ENCODE measurements around the gene DUSP8. TPM values are rescaled to one million over a fixed set of nuclear protein-coding genes. Genes with fewer than 3 reads are reported as not detected.
A peak's percentile ranks its signal among the peaks of the same experiment; 100 is the strongest.
"Not testable (repeated sequence)": the region's sequence is repeated elsewhere in the genome, so short reads cannot be mapped to it uniquely, and the experiment has no call there.

The DUSP8 gene
- total RNA-seq, 1 donor from 2014 or later, result 10.5 TPM

- intact Hi-C loops (cut with DNase I), result loop anchor here (10.0 kb wide), 1 partner anchor 57 kb away; no protein-coding TSS in a partner anchor
- no peak for ATAC-seq
Observed at GRCh38 chr11:1511937-1512496, 60.1 kb downstream of the DUSP8 start.

GRCh38 chr11:1510928-1511327, 61.1 kb downstream of the DUSP8 start:
- intact Hi-C loops (cut with DNase I), result loop anchor here (10.0 kb wide), 1 partner anchor 56 kb away; no protein-coding TSS in a partner anchor
- DNase-seq (ENCODE audit: missing footprints) (no peak), ATAC-seq (no peak)

More at GRCh38 chr11:1511937-1512496, 60.1 kb downstream of the DUSP8 start:
- peak; percentile 17 for DNase-seq (ENCODE audit: missing footprints)

- peak; percentile 11 for DNase-seq (ENCODE audit: missing footprints)
- ATAC-seq, result not testable (repeated sequence)
- intact Hi-C loops (cut with DNase I), result loop anchor here (10.0 kb wide), 1 partner anchor 56 kb away; no protein-coding TSS in a partner anchor
Observed at GRCh38 chr11:1510351-1510750, 61.7 kb downstream of the DUSP8 start.

GRCh38 chr11:1509626-1510255, 62.3 kb downstream of the DUSP8 start:
- no peak for DNase-seq (ENCODE audit: missing footprints)
- intact Hi-C loops (cut with DNase I), result loop anchor here (2.0 to 10.0 kb wide), 3 partner anchors 19 to 232 kb away; no protein-coding TSS in a partner anchor
- ATAC-seq, result no peak

- ATAC-seq (no peak), DNase-seq (ENCODE audit: missing footprints) (peak; percentile 53)
- intact Hi-C loops (cut with DNase I), result loop anchor here (2.0 to 5.0 kb wide), 2 partner anchors 20 to 232 kb away; no protein-coding TSS in a partner anchor
Observed at GRCh38 chr11:1508986-1509385, 63.1 kb downstream of the DUSP8 start.

- intact Hi-C loops (cut with DNase I), result loop anchor here (2.0 to 5.0 kb wide), 2 partner anchors 20 to 231 kb away; no protein-coding TSS in a partner anchor
- DNase-seq (ENCODE audit: missing footprints), result peak; percentile 48
- no peak for ATAC-seq
Observed at GRCh38 chr11:1508491-1508891, 63.6 kb downstream of the DUSP8 start.

GRCh38 chr11:1507381-1508140, 64.5 kb downstream of the DUSP8 start:
- peak; percentile 51 for ATAC-seq
- DNase-seq (ENCODE audit: missing footprints), result peak; percentile 71
- intact Hi-C loops (cut with DNase I), result loop anchor here (2.0 to 5.0 kb wide), 2 partner anchors 21 to 230 kb away; no protein-coding TSS in a partner anchor

GRCh38 chr11:1506981-1507380, 65.1 kb downstream of the DUSP8 start:
- intact Hi-C loops (cut with DNase I), result loop anchor here (1.0 to 5.0 kb wide), 2 partner anchors 25 to 230 kb away; no protein-coding TSS in a partner anchor
- ATAC-seq (no peak), DNase-seq (ENCODE audit: missing footprints) (peak; percentile 62)

- DNase-seq (ENCODE audit: missing footprints) (peak; percentile 18), ATAC-seq (no peak)
- intact Hi-C loops (cut with DNase I), result loop anchor here (5.0 kb wide), 1 partner anchor 228 kb away; no protein-coding TSS in a partner anchor
Observed at GRCh38 chr11:1505480-1505879, 66.6 kb downstream of the DUSP8 start.

GRCh38 chr11:1504581-1505290, 67.3 kb downstream of the DUSP8 start:
- intact Hi-C loops (cut with DNase I), result loop anchor here (5.0 kb wide), 1 partner anchor 227 kb away; no protein-coding TSS in a partner anchor
- DNase-seq (ENCODE audit: missing footprints) (peak; percentile 41), ATAC-seq (no peak)

- intact Hi-C loops (cut with DNase I), result no loop called here
- ATAC-seq, result no peak
- peak; percentile 60 for DNase-seq (ENCODE audit: missing footprints)
Observed at GRCh38 chr11:1504138-1504537, 67.9 kb downstream of the DUSP8 start.

Other genes starting within 250 kb of the DUSP8 start
- gene BRSK2, start 182.3 kb downstream of the DUSP8 start, total RNA-seq, result 1.4 TPM
- gene MOB2, start 85.5 kb downstream of the DUSP8 start, total RNA-seq, result 48.7 TPM
- not detected for gene KRTAP5-1, start 13.0 kb upstream of the DUSP8 start, total RNA-seq
- gene KRTAP5-2, start 26.0 kb upstream of the DUSP8 start, total RNA-seq, result not detected
- gene KRTAP5-3, start 36.2 kb upstream of the DUSP8 start, total RNA-seq, result not detected
- gene KRTAP5-4, start 49.9 kb upstream of the DUSP8 start, total RNA-seq, result not detected
- gene KRTAP5-5, start 57.5 kb upstream of the DUSP8 start, total RNA-seq, result not detected
- gene KRTAP5-6, start 124.9 kb upstream of the DUSP8 start, total RNA-seq, result not detected
- gene IFITM10, start 178.3 kb upstream of the DUSP8 start, total RNA-seq, result 0.92 TPM
- gene CTSD, start 191.7 kb upstream of the DUSP8 start, total RNA-seq, result 957 TPM

All from Right ventricle myocardium inferior (tissue), 1 donor.